Neural progenitor cell (in vitro differentiated cells): ENCODE measurements around the gene AAMP.

ENCODE experiments used
- EZH2phosphoT487 ChIP-seq: fragments of 200-600 bp; sonication (generic); IDR thresholded peaks from 2 replicates; pipeline ENCODE4 v1.6.1; 2017; ENCODE audit warnings: antibody characterized with exemption
- TF ChIP-seq, protein P1 (sequence below): fragments of 200-600 bp; sonication (generic); IDR thresholded peaks from 2 replicates; pipeline ENCODE4 v1.5.1; 2017; ENCODE audit warnings: antibody characterized with exemption, mild to moderate bottlenecking

DNA sequence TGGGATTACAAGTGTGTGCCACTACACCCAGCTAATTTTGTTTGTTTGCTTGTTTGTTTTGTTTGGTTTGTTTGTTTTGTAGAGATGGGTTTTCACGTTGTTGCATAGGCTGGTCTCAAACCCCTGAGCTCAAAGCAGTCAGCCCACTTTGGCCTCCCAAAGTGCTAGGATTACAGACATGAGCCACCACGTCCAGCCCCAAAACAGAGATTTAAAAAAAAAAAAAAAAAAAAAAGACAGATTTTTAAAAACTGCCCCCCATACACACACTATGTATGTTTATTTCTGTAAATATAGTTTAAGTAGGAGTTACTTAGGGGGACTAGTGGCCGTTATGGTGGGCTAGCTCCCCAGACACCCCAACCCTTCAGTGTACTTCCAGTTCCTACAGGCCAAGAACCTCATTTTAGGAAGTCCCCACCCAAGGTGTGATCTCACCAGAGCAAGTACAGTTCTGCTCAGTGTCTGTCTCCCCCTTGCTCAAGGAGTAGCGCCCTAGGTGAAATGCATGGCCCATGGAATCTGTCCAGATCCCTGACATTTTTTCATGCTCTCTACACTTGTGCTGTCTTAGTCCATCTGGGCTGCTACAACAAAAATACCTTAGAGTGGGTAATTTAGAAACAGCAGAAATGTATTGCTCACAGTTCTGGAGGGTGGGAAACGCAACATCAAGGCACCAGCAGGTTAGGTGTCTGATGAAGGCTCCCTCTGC lies 23.9 kb upstream of the AAMP start:
- TF ChIP-seq, protein P1, sequence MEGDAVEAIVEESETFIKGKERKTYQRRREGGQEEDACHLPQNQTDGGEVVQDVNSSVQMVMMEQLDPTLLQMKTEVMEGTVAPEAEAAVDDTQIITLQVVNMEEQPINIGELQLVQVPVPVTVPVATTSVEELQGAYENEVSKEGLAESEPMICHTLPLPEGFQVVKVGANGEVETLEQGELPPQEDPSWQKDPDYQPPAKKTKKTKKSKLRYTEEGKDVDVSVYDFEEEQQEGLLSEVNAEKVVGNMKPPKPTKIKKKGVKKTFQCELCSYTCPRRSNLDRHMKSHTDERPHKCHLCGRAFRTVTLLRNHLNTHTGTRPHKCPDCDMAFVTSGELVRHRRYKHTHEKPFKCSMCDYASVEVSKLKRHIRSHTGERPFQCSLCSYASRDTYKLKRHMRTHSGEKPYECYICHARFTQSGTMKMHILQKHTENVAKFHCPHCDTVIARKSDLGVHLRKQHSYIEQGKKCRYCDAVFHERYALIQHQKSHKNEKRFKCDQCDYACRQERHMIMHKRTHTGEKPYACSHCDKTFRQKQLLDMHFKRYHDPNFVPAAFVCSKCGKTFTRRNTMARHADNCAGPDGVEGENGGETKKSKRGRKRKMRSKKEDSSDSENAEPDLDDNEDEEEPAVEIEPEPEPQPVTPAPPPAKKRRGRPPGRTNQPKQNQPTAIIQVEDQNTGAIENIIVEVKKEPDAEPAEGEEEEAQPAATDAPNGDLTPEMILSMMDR = no peak
- no peak for TF ChIP-seq EZH2phosphoT487
